Central memory CD8-positive, alpha-beta T cell (primary cell): Measurements from ENCODE around the gene ITGB1BP1.

ENCODE experiments used
- ATAC-seq: fragments of 150-1000 bp; cut with Tn5 transposase; replicated peaks from 2 replicates; pipeline ENCODE4 v1.10.0; 2022; ENCODE audit warnings: mild to moderate bottlenecking, moderate FRiP score, moderate number of reproducible peaks; ENCODE audit not compliant: poor library complexity, severe bottlenecking; ENCODE audit errors: extremely low read depth
- DNase-seq, 2 donors: peaks; one replicate each; pipeline ENCODE4 v3.0.0; 2021; ENCODE audit warnings: low spot score in 2 of 2
- H3K27ac Mint-ChIP-seq: one replicate; pipeline ENCODE4 v1.8.0; 2022; ENCODE audit warnings: low read depth, mild to moderate bottlenecking, moderate library complexity, mixed read lengths
- H3K27me3 Mint-ChIP-seq: one replicate; pipeline ENCODE4 v1.8.0; 2022; ENCODE audit warnings: mixed read lengths
- H3K36me3 Mint-ChIP-seq: one replicate; pipeline ENCODE4 v1.8.0; 2022; ENCODE audit warnings: mild to moderate bottlenecking, moderate library complexity, mixed read lengths; ENCODE audit not compliant: insufficient read depth
- H3K4me1 Mint-ChIP-seq: one replicate; pipeline ENCODE4 v1.8.0; 2022; ENCODE audit warnings: mixed read lengths
- H3K4me3 Mint-ChIP-seq: one replicate; pipeline ENCODE4 v1.8.0; 2022; ENCODE audit warnings: mild to moderate bottlenecking, moderate library complexity, mixed read lengths
- H3K9me3 Mint-ChIP-seq: one replicate; pipeline ENCODE4 v1.8.0; 2022; ENCODE audit warnings: mixed read lengths

The ITGB1BP1 gene

GRCh38 chr2:9419541-9419940 lies 3.8 kb downstream of the ITGB1BP1 start:
- Mint-ChIP-seq H3K4me1 (peaks cover 56% of the 10 kb centered on the region), H3K27ac (no peak overlapping the region), H3K27me3 (no peaks in the 10 kb centered on the region), H3K4me3 (no peak overlapping the region), H3K9me3 (no peaks in the 10 kb centered on the region), H3K36me3 (peaks cover 20% of the 10 kb centered on the region)
- ATAC-seq: no peak
- DNase-seq: no peak

GRCh38 chr2:9418746-9419145 lies 4.6 kb downstream of the ITGB1BP1 start:
- H3K27me3 Mint-ChIP-seq: no peaks in the 10 kb centered on the region
- peaks cover 64% of the 10 kb centered on the region for H3K4me1 Mint-ChIP-seq
- no peak overlapping the region for H3K27ac Mint-ChIP-seq
- H3K4me3 Mint-ChIP-seq: no peak overlapping the region
- H3K9me3 Mint-ChIP-seq: no peaks in the 10 kb centered on the region
- no peak for DNase-seq
- ATAC-seq: no peak
- H3K36me3 Mint-ChIP-seq: peaks cover 20% of the 10 kb centered on the region

- no peaks in the 10 kb centered on the region for H3K27me3 Mint-ChIP-seq
- H3K4me1 Mint-ChIP-seq: peaks cover 65% of the 10 kb centered on the region
- ATAC-seq (no peak), DNase-seq (no peak)
- H3K4me3 Mint-ChIP-seq: no peak overlapping the region
- no peaks in the 10 kb centered on the region for H3K9me3 Mint-ChIP-seq
- peaks cover 19% of the 10 kb centered on the region for H3K36me3 Mint-ChIP-seq
- peak overlapping the region; percentile 63 for H3K27ac Mint-ChIP-seq
These were observed 5.6 kb downstream of the ITGB1BP1 start for GRCh38 chr2:9417725-9418124.

- Mint-ChIP-seq H3K27me3 (no peaks in the 10 kb centered on the region), H3K27ac (peak overlapping the region; percentile 63), H3K9me3 (no peaks in the 10 kb centered on the region), H3K36me3 (peaks cover 25% of the 10 kb centered on the region), H3K4me3 (peak overlapping the region; percentile 1), H3K4me1 (peaks cover 57% of the 10 kb centered on the region)
- ATAC-seq (no peak), DNase-seq (no peak)
These were observed 6.4 kb downstream of the ITGB1BP1 start for GRCh38 chr2:9416962-9417316.

GRCh38 chr2:9416267-9416961 lies 6.9 kb downstream of the ITGB1BP1 start:
- Mint-ChIP-seq H3K9me3 (no peaks in the 10 kb centered on the region), H3K27ac (peak overlapping the region; percentile 63), H3K27me3 (no peaks in the 10 kb centered on the region), H3K4me3 (peak overlapping the region; percentile 1), H3K4me1 (peaks cover 53% of the 10 kb centered on the region), H3K36me3 (peaks cover 30% of the 10 kb centered on the region)
- no peak for DNase-seq
- ATAC-seq: no peak

GRCh38 chr2:9415516-9416169 lies 7.7 kb downstream of the ITGB1BP1 start:
- H3K27ac Mint-ChIP-seq: no peak overlapping the region
- peaks cover 37% of the 10 kb centered on the region for H3K36me3 Mint-ChIP-seq
- ATAC-seq (no peak), DNase-seq (no peak)
- H3K27me3 Mint-ChIP-seq: no peaks in the 10 kb centered on the region
- H3K4me3 Mint-ChIP-seq: no peak overlapping the region
- H3K9me3 Mint-ChIP-seq: no peaks in the 10 kb centered on the region
- H3K4me1 Mint-ChIP-seq: peaks cover 50% of the 10 kb centered on the region

- Mint-ChIP-seq H3K4me1 (peaks cover 28% of the 10 kb centered on the region), H3K36me3 (peaks cover 48% of the 10 kb centered on the region), H3K4me3 (no peak overlapping the region), H3K27me3 (no peaks in the 10 kb centered on the region), H3K27ac (no peak overlapping the region), H3K9me3 (no peaks in the 10 kb centered on the region)
- ATAC-seq: no peak
- DNase-seq: no peak
These were observed 10.5 kb downstream of the ITGB1BP1 start for GRCh38 chr2:9412781-9413180.

GRCh38 chr2:9410108-9410507 lies 13.2 kb downstream of the ITGB1BP1 start:
- DNase-seq (no peak), ATAC-seq (peak; percentile 24)
- H3K27ac Mint-ChIP-seq: no peak overlapping the region
- H3K4me3 Mint-ChIP-seq: no peak overlapping the region
- H3K9me3 Mint-ChIP-seq: no peaks in the 10 kb centered on the region
- peaks cover 11% of the 10 kb centered on the region for H3K4me1 Mint-ChIP-seq
- no peaks in the 10 kb centered on the region for H3K27me3 Mint-ChIP-seq
- peaks cover 45% of the 10 kb centered on the region for H3K36me3 Mint-ChIP-seq

- peaks cover under 1% of the 10 kb centered on the region for H3K4me1 Mint-ChIP-seq
- ATAC-seq (no peak), DNase-seq (no peak)
- H3K27me3 Mint-ChIP-seq: no peaks in the 10 kb centered on the region
- no peaks in the 10 kb centered on the region for H3K9me3 Mint-ChIP-seq
- peaks cover 39% of the 10 kb centered on the region for H3K36me3 Mint-ChIP-seq
- no peak overlapping the region for H3K27ac Mint-ChIP-seq
- H3K4me3 Mint-ChIP-seq: no peak overlapping the region
These were observed 14.6 kb downstream of the ITGB1BP1 start for GRCh38 chr2:9408641-9409151.

GRCh38 chr2:9407363-9407811 lies 15.9 kb downstream of the ITGB1BP1 start:
- Mint-ChIP-seq H3K4me3 (no peak overlapping the region), H3K27ac (no peak overlapping the region), H3K4me1 (no peaks in the 10 kb centered on the region), H3K36me3 (peaks cover 34% of the 10 kb centered on the region), H3K9me3 (no peaks in the 10 kb centered on the region), H3K27me3 (no peaks in the 10 kb centered on the region)
- no peak for DNase-seq
- ATAC-seq: no peak

GRCh38 chr2:9406529-9407362 lies 16.6 kb downstream of the ITGB1BP1 start:
- Mint-ChIP-seq H3K4me1 (no peaks in the 10 kb centered on the region), H3K27ac (no peak overlapping the region), H3K27me3 (no peaks in the 10 kb centered on the region), H3K36me3 (peaks cover 29% of the 10 kb centered on the region), H3K4me3 (no peak overlapping the region), H3K9me3 (no peaks in the 10 kb centered on the region)
- ATAC-seq (no peak), DNase-seq (no peak)

- peaks cover 20% of the 10 kb centered on the region for H3K36me3 Mint-ChIP-seq
These were observed 17.7 kb downstream of the ITGB1BP1 start for GRCh38 chr2:9405636-9406035.

More at GRCh38 chr2:9405636-9406035, 17.7 kb downstream of the ITGB1BP1 start:
- no peak for ATAC-seq
- Mint-ChIP-seq H3K4me1 (peaks cover 8% of the 10 kb centered on the region), H3K9me3 (no peaks in the 10 kb centered on the region), H3K27ac (no peak overlapping the region), H3K27me3 (no peaks in the 10 kb centered on the region), H3K4me3 (no peak overlapping the region)
- no peak for DNase-seq
